RWPE1 (cell line): Measurements from ENCODE around the gene LIPC.

Experiments used
- CTCF ChIA-PET: fragments of 350-600 bp; sonication (Branson Sonifier 250); formaldehyde crosslinking; extraction: SDS; loops from one replicate; lab custom pipeline; 2021; lab: Yijun Ruan, JAX
- POLR2A ChIA-PET: fragments of 400-600 bp; formaldehyde crosslinking; extraction: SDS; loops from one replicate; lab custom pipeline; 2020; ENCODE audit warnings: antibody characterized with exemption; ENCODE audit not compliant: low non-redundant PET; lab: Yijun Ruan, JAX
- DNase-seq: peaks from one replicate; pipeline ENCODE4 v3.0.0; 2012; ENCODE audit warnings: low spot score
- H3K27ac ChIP-seq: fragments of 450-650 bp; 2 replicates; pipeline ENCODE4 v1.5.1; 2017
- CTCF ChIP-seq: fragments of 450-650 bp; conservative IDR thresholded peaks from 2 replicates; pipeline ENCODE4 v1.5.1; 2017; ENCODE audit warnings: low read depth, mild to moderate bottlenecking

The LIPC gene

GRCh38 chr15:58492661-58493397, 61.0 kb downstream of the LIPC start:
- no peak overlapping the region for H3K27ac ChIP-seq
- POLR2A ChIA-PET: no interaction called here
- TF ChIP-seq CTCF: no peak
- no peak for DNase-seq
- CTCF ChIA-PET: interaction anchor here (0.6 kb wide), 1 partner anchor 183 kb away, joined by 3 read pairs; no protein-coding TSS in a partner anchor

GRCh38 chr15:58494567-58494966, 62.8 kb downstream of the LIPC start:
- no peak for DNase-seq
- CTCF ChIA-PET: no interaction called here
- POLR2A ChIA-PET: no interaction called here
- TF ChIP-seq CTCF: no peak
- H3K27ac ChIP-seq: no peak overlapping the region

- TF ChIP-seq CTCF: no peak
- ChIA-PET CTCF (interaction anchor here (0.6 to 1.0 kb wide), 2 partner anchors 14 to 26 kb away, joined by 4 to 6 read pairs; no protein-coding TSS in a partner anchor), POLR2A (no interaction called here)
- DNase-seq: no peak
- H3K27ac ChIP-seq: no peak overlapping the region
Measured at GRCh38 chr15:58495891-58496408, 64.2 kb downstream of the LIPC start.

- no peak for DNase-seq
- POLR2A ChIA-PET: no interaction called here
- TF ChIP-seq CTCF: no peak
- no peak overlapping the region for H3K27ac ChIP-seq
- CTCF ChIA-PET: no interaction called here
Measured at GRCh38 chr15:58497046-58497785, 65.4 kb downstream of the LIPC start.

GRCh38 chr15:58498821-58499580, 67.2 kb downstream of the LIPC start:
- TF ChIP-seq CTCF: no peak
- H3K27ac ChIP-seq: no peak overlapping the region
- CTCF ChIA-PET: interaction anchor here (0.6 to 1.1 kb wide), 3 partner anchors 12 to 271 kb away, joined by 3 to 4 read pairs (median 3); no protein-coding TSS in a partner anchor
- POLR2A ChIA-PET: no interaction called here
- peak; percentile 38 for DNase-seq

- no peak for TF ChIP-seq CTCF
- CTCF ChIA-PET: no interaction called here
- POLR2A ChIA-PET: interaction anchor here (0.5 to 0.7 kb wide), 2 partner anchors 120 to 598 kb away, joined by 4 to 6 read pairs; no protein-coding TSS in a partner anchor
- no peak overlapping the region for H3K27ac ChIP-seq
- DNase-seq: no peak
Measured at GRCh38 chr15:58501006-58501405, 69.2 kb downstream of the LIPC start.
